MM.1S (cell line): ENCODE measurements around the gene NPAS4.

Experiments used
- EZH2 ChIP-seq: fragments of 300-600 bp; sonication (generic); optimal IDR thresholded peaks from 2 replicates; pipeline ENCODE3; 2017; ENCODE audit warnings: low read depth, mild to moderate bottlenecking, antibody characterized with exemption, low read length, mixed read lengths
- EZH2phosphoT487 ChIP-seq: fragments of 300-600 bp; sonication (generic); IDR thresholded peaks from 2 replicates; pipeline ENCODE4 v1.6.1; 2018; ENCODE audit warnings: antibody characterized with exemption, low read length
- TF ChIP-seq, protein P1 (sequence below): fragments of 300-600 bp; sonication (generic); IDR thresholded peaks from 2 replicates; pipeline ENCODE4 v1.5.1; 2016; ENCODE audit warnings: antibody characterized with exemption, low read length, mixed read lengths

- TF ChIP-seq, protein P1, sequence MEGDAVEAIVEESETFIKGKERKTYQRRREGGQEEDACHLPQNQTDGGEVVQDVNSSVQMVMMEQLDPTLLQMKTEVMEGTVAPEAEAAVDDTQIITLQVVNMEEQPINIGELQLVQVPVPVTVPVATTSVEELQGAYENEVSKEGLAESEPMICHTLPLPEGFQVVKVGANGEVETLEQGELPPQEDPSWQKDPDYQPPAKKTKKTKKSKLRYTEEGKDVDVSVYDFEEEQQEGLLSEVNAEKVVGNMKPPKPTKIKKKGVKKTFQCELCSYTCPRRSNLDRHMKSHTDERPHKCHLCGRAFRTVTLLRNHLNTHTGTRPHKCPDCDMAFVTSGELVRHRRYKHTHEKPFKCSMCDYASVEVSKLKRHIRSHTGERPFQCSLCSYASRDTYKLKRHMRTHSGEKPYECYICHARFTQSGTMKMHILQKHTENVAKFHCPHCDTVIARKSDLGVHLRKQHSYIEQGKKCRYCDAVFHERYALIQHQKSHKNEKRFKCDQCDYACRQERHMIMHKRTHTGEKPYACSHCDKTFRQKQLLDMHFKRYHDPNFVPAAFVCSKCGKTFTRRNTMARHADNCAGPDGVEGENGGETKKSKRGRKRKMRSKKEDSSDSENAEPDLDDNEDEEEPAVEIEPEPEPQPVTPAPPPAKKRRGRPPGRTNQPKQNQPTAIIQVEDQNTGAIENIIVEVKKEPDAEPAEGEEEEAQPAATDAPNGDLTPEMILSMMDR: no peak
- TF ChIP-seq EZH2 (no peak), EZH2phosphoT487 (no peak)
Observed at GRCh38 chr11:66454828-66455227, 34.0 kb downstream of the NPAS4 start.
